GM11168 (cell line): ENCODE data around the gene PPIL6.

ENCODE experiments used
- in situ Hi-C: fragments of 300-500 bp; cut with MboI; formaldehyde crosslinking; loops from one replicate; pipeline ENCODE4 v1.12.0; 2022; ENCODE audit warnings: low sequenced_read_pairs; ENCODE audit not compliant: unreplicated experiment

PPIL6 gene

GRCh38 chr6:109449795-109450673 is 9.6 kb upstream of the PPIL6 start:
- in situ Hi-C loops, result no loop called here

DNA sequence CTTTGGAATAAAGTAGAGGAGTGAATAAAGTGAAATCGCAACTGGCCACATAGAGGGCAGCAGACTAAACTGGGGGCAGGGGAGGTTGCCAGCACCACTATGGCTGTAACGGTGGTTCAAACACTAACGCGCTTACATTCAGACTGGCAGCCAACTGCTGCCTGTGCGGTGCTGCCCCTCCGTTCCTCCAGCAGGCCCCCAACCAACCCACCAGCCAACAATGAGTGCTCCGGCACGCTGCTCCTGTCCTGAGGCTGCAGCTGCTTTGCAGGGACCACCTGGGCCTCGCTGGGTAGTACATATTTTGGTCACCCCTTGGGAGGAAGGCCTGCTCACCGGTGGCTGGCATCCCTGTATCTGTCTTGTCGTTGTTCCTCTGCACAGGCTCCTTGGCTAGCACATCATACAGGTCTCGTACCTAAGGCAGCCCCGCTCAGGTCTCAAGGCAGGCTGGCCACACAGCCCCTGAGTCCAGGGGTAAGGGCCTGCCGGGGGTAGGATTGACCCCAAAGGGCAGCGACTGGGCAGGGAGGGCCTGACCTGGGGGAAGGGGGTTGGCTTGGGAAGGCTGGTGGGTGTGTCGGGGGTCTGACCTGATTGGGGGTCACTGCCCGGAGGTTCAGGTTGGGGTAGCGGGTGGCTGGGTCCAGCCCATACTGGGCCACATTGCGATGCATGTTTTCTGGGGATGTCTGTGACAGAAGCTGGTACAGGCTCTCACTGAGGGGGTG is 8.8 kb upstream of the PPIL6 start:
- in situ Hi-C loops, result no loop called here

DNA sequence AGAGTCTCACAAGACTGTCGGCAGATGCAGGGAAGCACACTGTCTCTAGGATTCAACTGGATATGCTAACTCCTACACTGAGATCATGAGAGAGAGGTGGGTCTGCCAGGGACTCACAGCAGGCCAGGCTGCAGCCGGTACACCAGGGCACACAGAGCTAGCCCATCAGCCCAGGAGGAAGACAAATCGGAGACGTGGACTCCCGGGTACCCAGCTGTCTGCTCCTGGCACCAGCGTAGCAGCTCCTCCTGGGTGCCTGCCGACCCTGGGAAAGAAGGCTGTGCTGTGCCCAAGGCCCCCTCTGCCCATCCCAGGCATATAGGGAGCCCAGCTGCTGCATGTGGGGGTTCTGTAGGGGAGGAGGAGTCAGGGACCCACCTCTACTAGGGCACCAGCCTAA is 8.2 kb upstream of the PPIL6 start:
- in situ Hi-C loops, result no loop called here

DNA sequence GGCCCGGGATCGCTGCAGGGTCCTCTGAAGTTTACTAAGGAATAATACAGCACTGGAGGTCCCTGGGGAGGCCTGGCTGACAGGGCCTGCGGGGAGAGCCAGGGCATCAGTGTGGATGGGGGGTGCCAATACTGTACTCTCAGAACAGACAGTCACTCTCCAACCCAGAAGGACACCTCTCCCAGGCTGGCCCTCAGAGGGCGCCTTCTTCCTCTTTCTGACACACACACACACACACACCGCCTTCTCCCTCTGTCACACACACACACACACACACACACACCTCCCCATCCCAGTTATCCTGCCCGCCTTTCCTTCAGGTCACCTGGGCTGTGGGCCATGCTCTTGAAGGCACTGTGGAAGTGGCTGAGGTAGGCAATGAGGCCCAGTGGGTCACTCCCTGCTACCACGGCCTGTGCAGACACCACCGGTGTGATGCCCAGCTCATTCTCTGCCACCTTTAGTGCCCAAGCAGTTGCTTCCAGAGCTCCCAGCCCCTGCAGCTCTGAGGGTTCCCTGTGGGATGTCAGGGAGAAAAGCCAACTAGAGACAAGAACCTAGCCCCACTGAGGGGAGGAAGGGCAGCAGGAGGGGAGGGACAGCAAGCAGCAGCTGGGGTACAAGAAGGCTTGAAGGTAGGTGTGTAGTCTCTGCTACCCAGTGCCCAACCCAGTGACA is 7.6 kb upstream of the PPIL6 start:
- in situ Hi-C loops, result no loop called here

GRCh38 chr6:109447087-109447486 is 6.7 kb upstream of the PPIL6 start:
- in situ Hi-C loops, result no loop called here

DNA sequence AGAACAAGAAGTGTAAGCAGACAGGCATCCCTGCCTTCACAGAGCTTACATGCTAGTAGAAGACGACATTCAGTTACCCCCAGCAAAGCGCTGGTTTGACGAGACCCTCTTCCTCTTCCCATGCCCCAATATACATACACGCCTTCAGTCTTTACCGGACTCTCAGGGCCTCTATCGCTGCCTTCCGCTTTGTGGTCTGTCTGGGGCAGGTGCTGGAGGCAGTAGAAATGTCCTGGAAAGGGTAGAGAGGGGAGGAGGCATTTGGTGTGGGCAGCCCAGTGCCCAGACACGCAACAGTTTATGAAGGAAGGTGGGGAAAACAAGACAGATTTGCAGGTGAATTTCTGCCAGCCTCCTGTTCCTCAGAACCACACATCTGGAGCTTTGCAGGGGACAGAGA is 6.1 kb upstream of the PPIL6 start:
- in situ Hi-C loops, result no loop called here

DNA sequence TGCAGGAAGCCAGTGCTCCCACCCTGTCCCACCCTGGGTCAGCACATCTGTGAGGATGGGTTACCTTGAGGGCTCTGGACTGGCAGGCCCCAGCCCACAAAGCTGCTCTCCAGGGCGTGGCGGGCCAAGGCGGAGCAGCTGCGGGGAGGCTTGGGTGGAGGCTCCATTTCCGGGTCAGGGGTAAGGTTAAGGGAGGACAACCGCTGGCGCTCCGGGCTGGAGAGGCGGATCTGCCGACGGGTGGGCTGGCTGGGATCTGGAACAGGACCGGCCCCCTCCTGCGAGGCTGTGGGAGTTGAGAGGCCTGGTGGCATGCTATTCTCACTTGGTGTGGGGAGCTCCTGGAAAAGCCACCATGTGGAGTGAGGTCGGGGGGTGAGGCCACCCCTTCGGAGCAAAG is 5.6 kb upstream of the PPIL6 start:
- in situ Hi-C loops, result no loop called here

DNA sequence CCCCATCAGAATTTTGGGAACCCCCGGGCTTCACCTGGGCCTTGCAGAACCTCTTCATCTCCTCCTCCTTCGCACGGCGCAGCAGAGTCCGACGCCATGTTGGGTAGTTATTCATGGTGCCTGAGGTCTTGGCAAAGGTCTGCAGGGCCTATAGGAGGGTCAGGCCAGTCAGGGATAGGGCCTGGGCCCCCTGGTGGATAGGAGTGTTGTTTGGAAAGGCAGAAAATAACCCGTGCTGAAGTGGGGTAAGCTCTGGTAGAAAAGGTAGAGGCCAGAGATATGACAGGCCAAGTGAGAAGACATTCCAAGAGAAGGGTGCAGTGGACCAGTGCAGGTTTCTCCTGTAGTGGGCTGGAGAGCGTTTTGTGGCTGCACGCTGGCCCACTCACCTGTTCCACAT is 5.0 kb upstream of the PPIL6 start:
- in situ Hi-C loops, result no loop called here

DNA sequence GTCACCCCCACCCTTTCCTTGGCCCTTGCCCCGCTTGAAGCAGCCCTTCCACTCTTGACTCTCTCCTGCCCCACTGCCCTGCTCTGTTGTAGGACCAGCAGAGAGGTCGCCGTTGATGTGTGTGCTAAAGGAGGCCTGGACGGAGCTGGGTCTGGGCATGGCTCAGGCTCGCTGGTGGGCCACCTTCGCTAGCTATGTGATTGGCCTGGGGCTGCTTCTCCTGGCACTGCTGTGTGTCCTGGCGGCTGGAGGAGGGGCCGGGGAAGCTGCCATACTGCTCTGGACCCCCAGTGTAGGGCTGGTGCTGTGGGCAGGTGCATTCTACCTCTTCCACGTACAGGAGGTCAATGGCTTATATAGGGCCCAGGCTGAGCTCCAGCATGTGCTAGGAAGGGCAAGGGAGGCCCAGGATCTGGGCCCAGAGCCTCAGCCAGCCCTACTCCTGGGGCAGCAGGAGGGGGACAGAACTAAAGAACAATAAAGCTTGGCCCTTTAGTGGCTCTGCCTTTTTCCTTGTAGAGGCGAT is 3.1 kb upstream of the PPIL6 start:
- in situ Hi-C loops, result no loop called here

DNA sequence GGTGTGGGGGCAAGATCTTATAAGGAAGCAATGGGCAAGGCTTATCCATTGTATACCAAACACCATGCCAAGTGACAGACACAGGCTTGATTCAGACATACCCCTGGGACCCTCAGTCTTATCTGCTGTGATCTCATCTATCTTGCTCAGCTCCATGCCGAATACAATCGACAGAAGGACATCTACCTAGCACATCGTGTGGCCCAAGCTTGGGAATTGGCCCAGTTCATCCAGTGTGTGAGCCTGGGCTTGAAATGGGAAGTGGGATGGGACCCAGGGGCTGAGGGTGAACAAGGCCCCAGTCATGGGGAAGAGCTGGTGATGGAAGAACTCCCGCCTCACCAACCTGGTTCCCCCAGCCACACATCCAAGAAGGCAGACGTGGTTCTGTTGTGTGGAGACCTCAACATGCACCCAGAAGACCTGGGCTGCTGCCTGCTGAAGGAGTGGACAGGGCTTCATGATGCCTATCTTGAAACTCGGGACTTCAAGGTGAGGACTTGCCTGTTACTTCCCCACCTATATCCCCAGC is 2.0 kb upstream of the PPIL6 start:
- in situ Hi-C loops, result no loop called here

DNA sequence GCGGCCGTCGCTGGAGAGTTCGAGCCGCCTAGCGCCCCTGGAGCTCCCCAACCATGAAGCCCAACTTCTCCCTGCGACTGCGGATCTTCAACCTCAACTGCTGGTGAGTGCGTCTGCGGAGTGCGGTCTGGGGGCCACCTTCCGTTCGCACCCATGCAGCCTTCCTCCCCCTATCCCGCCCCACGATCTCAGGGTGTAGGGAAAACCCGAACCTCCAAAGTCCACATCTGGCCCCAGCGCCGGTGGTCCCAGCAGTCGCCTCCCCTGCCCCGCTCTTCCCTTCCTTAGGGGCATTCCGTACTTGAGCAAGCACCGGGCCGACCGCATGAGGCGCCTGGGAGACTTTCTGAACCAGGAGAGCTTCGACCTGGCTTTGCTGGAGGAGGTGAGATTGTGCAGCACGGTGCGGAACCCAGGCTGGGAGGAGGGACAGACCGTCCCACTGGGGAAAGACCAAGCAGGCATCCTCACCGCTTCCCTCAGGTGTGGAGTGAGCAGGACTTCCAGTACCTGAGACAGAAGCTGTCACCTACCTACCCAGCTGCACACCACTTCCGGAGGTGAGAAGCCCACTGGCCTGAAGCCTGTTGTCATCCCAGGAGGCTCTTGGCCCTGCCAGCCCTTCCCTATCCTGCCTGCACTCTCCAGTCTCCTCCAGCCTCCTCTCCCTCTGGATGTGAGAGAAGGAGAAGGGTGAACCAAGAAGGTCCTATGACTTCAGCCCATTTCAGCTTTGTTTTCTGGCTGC is 815 bp upstream of the PPIL6 start:
- in situ Hi-C loops, result no loop called here

DNA sequence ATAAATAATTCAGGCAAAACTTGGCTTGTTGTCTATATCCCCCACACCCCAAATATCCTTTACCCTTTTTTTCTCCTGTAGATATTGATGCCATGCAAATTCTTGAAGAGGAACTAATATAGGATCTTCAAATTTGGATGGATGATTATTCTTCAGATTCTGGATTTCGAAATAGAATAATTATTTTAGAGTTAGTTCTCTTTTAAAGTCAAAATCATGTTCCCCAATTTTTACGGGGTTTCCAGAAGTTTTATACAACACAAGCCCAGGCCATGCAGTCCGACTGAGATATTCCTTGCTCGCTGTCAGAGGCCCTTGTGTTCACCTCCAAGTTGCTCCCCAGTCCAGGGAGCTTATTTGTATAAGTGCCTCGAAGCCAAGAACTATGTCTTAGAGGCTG is 4.4 kb downstream of the PPIL6 start:
- in situ Hi-C loops, result no loop called here

DNA sequence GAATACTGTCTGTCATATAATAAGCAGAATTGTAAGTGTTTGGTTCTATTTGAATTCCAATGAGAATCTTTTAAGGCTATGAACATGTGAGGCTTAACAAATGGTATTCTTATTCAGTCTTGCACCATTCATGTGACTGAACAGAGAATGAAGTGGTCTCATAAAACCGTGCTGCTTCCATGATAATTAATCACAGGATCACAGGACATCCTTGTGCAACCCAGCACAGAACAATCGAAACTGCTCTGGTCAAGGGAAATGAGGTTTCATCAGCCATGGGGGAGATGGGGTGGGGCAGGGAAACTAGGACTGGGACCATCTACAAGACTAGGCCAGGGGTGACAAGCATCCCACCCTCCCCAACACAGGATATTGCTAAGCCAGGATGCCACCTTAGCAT is 6.0 kb downstream of the PPIL6 start:
- in situ Hi-C loops, result no loop called here

- in situ Hi-C loops, result no loop called here
These were observed 10.9 kb downstream of the PPIL6 start for GRCh38 chr6:109429496-109429895.

DNA sequence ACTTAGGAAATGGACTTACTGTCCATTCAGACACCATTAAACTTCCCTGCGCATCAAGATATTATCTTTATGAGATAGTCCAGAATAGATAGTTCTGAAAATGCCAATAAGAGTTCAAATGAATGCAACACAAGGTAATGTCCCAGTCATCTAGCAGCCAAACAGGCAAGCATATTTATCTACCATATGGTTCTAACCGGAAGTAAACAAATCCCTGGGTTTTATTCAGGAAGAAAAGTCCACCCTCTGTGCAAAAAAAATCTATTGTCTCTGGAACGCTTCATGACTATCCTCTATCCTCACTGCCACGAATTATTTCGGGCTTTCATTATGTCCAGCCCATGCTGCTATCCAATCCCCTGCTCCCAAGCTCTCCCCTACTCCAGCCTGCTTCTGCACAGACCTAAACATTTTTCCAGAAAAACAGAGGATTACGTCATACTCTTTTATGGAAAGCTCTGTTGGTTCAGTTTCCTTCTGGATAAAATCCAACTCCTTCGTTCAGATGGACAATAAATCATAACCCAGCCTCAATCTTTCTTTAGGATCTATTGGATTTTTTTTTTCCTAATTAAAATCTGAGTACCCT is 11.4 kb downstream of the PPIL6 start:
- in situ Hi-C loops, result no loop called here

GRCh38 chr6:109424946-109425345 is 15.5 kb downstream of the PPIL6 start:
- in situ Hi-C loops, result no loop called here

- in situ Hi-C loops, result no loop called here
These were observed 19.2 kb downstream of the PPIL6 start for GRCh38 chr6:109421184-109421583.

DNA sequence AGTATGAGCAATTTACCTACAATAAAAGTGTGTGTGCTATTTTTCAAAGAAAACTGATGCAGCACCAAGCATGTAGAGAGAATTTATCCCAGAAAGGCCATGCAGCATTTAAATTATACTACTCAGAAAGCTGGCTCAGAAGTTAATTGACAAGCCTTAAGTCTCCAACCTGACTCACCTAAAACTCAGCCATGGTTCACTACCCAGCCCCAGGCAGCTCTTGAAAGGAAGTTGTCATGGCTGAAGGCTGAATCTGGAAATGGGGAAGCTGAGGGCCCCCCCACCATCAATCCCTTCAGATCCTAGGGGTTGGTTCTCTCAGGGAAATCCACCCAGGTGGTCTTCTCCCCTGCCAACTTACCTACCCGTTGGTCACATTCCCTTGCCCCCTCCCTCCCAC is 19.7 kb downstream of the PPIL6 start:
- in situ Hi-C loops, result no loop called here

GRCh38 chr6:109417646-109418045 is 22.8 kb downstream of the PPIL6 start:
- in situ Hi-C loops, result no loop called here

- in situ Hi-C loops, result no loop called here
These were observed 29.4 kb downstream of the PPIL6 start for GRCh38 chr6:109411034-109411433.
